Activated T-cell treated with anti-CD3 and anti-CD28 coated beads, Interleukin-2, amount 50 U/mL, for 4 hours (primary cell): ENCODE results near the gene GHRL. TPM values are rescaled to one million over a fixed set of nuclear protein-coding genes. Genes with fewer than 3 reads are reported as not detected.

ENCODE experiments used
- ATAC-seq, 2 donors: fragments of 200-7000 bp; cut with Tn5 transposase; one replicate each; pipeline ENCODE4 v1.10.0; 2021
- DNase-seq: peaks from one replicate; pipeline ENCODE4 v3.0.0-alpha.2; 2020
- H3K27me3 Mint-ChIP-seq: one replicate; pipeline ENCODE4 v1.8.0; 2021; ENCODE audit warnings: low read depth, mixed read lengths
- H3K36me3 Mint-ChIP-seq: one replicate; pipeline ENCODE4 v1.8.0; 2022; ENCODE audit warnings: mixed read lengths; ENCODE audit not compliant: insufficient read depth
- H3K4me1 Mint-ChIP-seq: one replicate; pipeline ENCODE4 v1.8.0; 2021; ENCODE audit warnings: low read depth, mixed read lengths
- H3K4me3 Mint-ChIP-seq: one replicate; pipeline ENCODE4 v1.8.0; 2021; ENCODE audit warnings: mild to moderate bottlenecking, moderate library complexity, mixed read lengths
- H3K9me3 Mint-ChIP-seq: one replicate; pipeline ENCODE4 v1.8.0; 2021; ENCODE audit warnings: mixed read lengths
- total RNA-seq, 3 donors: library from RNA; stranded (reverse); gene quantifications; one replicate each; pipeline ENCODE4 v1.2.1, GENCODE V29; 2021

GHRL gene
- total RNA-seq, 3 donors from 2014 or later, result 0.45 to 0.96 (median 0.63) TPM

DNA sequence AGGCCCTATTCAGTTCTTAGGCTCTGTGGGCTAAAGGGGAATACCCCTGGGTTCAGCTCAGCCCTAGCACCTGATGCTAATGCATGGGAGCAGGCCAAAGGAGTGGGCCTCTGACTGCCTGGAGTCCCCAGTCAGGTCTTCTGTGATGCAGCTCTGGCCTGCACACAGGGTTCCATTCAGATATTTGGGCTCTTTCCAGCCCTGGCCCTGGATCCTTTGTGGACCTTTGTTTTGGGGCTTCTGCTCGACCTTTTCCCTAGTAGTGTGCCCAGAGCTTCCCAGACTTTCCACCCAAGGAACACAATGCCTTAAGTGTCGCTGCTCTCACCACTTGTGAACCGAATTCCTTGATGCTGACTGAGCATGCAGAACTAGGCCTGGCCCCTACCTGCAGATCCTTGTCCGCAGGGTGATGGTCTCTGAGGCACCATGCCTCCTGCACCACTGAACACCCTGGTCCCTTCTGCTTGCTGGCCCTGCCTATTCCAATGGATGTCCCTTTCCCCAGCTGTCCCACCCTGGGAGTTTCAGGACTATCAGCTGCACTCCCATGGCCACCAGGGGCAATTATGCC lies 23.1 kb upstream of the GHRL start:
- H3K4me3 Mint-ChIP-seq, result no peak overlapping the region
- H3K9me3 Mint-ChIP-seq, result no peaks in the 10 kb centered on the region
- H3K4me1 Mint-ChIP-seq, result peaks cover 18% of the 10 kb centered on the region
- H3K36me3 Mint-ChIP-seq, result peaks cover 32% of the 10 kb centered on the region
- no peak for DNase-seq
- no peak for ATAC-seq
- no peaks in the 10 kb centered on the region for H3K27me3 Mint-ChIP-seq

- ATAC-seq (no peak), DNase-seq (no peak)
- Mint-ChIP-seq H3K4me1 (peaks cover 18% of the 10 kb centered on the region), H3K9me3 (no peaks in the 10 kb centered on the region), H3K36me3 (peaks cover 38% of the 10 kb centered on the region), H3K27me3 (no peaks in the 10 kb centered on the region), H3K4me3 (no peak overlapping the region)
These were observed 22.4 kb upstream of the GHRL start for GRCh38 chr3:10315101-10315500.

GRCh38 chr3:10312861-10313260 lies 20.1 kb upstream of the GHRL start:
- ATAC-seq (no peak), DNase-seq (no peak)
- H3K36me3 Mint-ChIP-seq, result peaks cover 44% of the 10 kb centered on the region
- H3K27me3 Mint-ChIP-seq, result no peaks in the 10 kb centered on the region
- peaks cover 4% of the 10 kb centered on the region for H3K4me1 Mint-ChIP-seq
- no peaks in the 10 kb centered on the region for H3K9me3 Mint-ChIP-seq
- H3K4me3 Mint-ChIP-seq, result no peak overlapping the region

DNA sequence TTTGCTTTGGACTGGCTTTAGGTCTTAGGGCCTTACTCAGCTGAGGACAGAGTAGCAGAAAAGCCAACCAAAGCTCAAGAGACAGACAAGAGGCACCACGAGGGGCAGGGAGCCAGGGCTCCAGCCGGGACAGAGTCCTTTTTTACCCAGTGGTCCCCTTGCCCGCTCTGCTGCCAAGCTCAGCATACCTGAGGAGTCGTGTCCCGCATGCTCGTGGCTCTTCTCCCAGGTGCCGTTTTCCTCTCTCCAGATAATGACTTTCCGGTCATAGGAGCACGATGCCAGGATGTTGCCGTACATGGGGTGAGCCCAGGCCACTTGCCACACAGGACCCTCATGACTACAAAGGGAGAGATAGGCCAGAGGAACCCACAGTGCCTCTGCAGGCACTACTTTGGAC lies 19.6 kb upstream of the GHRL start:
- H3K27me3 Mint-ChIP-seq, result no peaks in the 10 kb centered on the region
- peaks cover 45% of the 10 kb centered on the region for H3K36me3 Mint-ChIP-seq
- peaks cover 4% of the 10 kb centered on the region for H3K4me1 Mint-ChIP-seq
- ATAC-seq, result no peak
- no peak overlapping the region for H3K4me3 Mint-ChIP-seq
- H3K9me3 Mint-ChIP-seq, result no peaks in the 10 kb centered on the region
- no peak for DNase-seq

DNA sequence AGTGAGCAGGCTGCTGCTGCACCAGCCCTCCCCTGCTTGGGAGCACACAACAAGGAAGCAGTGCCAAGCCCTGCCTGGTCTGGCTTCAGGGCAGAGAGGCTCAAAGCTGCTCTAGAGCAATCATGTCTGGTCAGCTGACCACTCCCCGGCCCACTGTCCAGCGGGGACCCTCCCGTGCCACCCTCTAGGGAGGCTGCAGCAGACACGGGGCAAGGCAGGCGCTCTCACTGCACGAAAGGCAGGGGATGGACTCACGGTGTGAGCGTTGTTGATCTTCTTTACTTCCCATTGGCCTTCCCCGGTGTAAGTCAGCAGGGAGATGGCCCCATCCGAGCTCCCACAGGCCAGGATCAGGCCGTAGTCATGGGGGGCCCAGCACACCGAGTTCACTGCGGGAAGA lies 19.0 kb upstream of the GHRL start:
- Mint-ChIP-seq H3K36me3 (peaks cover 48% of the 10 kb centered on the region), H3K4me3 (no peak overlapping the region)
- no peak for DNase-seq

GRCh38 chr3:10310578-10310977 lies 17.8 kb upstream of the GHRL start:
- DNase-seq (no peak), ATAC-seq (peak in 1 of 2 donors; percentile 50)
- Mint-ChIP-seq H3K36me3 (peaks cover 51% of the 10 kb centered on the region), H3K27me3 (no peaks in the 10 kb centered on the region), H3K4me3 (no peak overlapping the region), H3K9me3 (no peaks in the 10 kb centered on the region), H3K4me1 (peaks cover 2% of the 10 kb centered on the region)

More for the DNA sequence above, 19.0 kb upstream of the GHRL start:
- peaks cover 2% of the 10 kb centered on the region for H3K4me1 Mint-ChIP-seq
- H3K9me3 Mint-ChIP-seq, result no peaks in the 10 kb centered on the region
- H3K27me3 Mint-ChIP-seq, result no peaks in the 10 kb centered on the region
- ATAC-seq, result no peak

DNA sequence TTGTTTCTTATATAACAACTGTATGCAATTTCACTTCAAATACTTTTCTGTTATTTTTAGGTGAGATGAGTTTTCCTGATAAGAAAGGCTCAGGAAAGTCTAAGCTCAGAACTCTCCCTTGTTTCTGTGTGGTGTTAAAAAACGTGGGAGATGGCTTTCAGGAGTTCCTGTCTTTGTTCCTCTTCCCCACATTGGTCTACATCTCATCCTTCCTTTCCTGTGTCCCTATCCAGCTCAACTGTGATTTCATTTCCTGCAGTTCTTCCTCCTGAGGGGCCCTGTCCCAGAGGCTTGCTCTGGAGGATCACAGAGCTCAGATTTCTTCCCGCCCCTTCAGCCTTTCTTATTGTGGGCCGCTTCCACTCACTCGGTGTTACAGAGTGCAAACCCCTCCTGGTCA lies 17.0 kb upstream of the GHRL start:
- no peak for DNase-seq

GRCh38 chr3:10308678-10309077 lies 15.9 kb upstream of the GHRL start:
- DNase-seq, result no peak
- H3K9me3 Mint-ChIP-seq, result no peaks in the 10 kb centered on the region
- no peaks in the 10 kb centered on the region for H3K27me3 Mint-ChIP-seq
- H3K4me1 Mint-ChIP-seq, result no peaks in the 10 kb centered on the region
- H3K4me3 Mint-ChIP-seq, result no peak overlapping the region
- no peak for ATAC-seq
- peaks cover 51% of the 10 kb centered on the region for H3K36me3 Mint-ChIP-seq

More for the DNA sequence above, 17.0 kb upstream of the GHRL start:
- Mint-ChIP-seq H3K9me3 (no peaks in the 10 kb centered on the region), H3K4me3 (no peak overlapping the region), H3K36me3 (peaks cover 55% of the 10 kb centered on the region), H3K4me1 (peaks cover 2% of the 10 kb centered on the region), H3K27me3 (no peaks in the 10 kb centered on the region)
- ATAC-seq, result no peak

DNA sequence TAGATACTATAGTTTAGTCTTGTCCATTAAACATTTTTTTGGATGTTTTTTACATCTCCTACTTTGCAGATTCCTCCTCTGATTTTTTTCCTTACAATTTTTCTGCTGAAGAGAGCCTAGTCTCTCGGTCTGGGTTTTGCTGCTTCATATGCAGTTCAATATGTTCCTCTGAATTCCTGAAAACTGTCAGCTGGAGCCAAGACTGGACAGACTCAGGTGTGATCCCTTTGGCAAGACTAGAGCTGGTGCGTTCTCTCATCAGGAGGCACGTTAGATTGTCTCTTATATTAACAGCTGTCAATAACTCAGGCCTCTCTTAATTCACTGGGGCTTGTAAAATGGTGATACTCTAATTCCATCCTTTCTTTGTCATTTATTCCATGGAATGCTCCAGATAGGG lies 13.4 kb upstream of the GHRL start:
- no peaks in the 10 kb centered on the region for H3K4me1 Mint-ChIP-seq
- no peaks in the 10 kb centered on the region for H3K27me3 Mint-ChIP-seq
- no peaks in the 10 kb centered on the region for H3K9me3 Mint-ChIP-seq
- H3K4me3 Mint-ChIP-seq, result no peak overlapping the region
- no peak for ATAC-seq
- DNase-seq, result no peak
- H3K36me3 Mint-ChIP-seq, result peaks cover 49% of the 10 kb centered on the region

DNA sequence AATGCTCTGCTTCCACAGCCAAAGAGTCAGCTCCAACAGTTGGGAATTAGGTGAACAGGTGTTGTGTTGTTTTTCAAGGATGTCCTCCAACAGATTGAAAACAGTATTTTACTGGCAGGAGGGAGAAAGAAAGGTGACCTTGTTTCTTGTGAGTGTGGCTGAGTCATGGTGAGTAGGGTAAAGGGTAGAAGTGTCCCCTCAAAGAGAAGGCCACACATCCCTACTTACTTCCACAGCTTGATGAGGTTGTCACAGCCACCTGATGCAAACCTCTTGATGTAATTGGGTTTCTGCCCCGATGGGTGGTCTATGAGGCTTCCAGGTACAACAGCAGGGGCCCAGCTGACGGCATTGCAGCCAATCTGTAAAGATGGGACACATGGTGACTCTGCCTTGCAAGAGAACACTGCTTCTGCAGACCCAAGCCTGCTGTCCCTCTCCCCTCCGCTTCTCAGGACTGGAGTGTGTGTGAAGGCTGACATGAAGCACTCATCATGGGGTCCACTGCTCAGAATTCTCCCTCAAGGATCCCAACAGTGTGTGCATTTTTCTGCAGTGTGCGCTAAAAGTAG lies 12.7 kb upstream of the GHRL start:
- no peaks in the 10 kb centered on the region for H3K9me3 Mint-ChIP-seq
- ATAC-seq, result no peak
- H3K4me3 Mint-ChIP-seq, result no peak overlapping the region
- peaks cover 49% of the 10 kb centered on the region for H3K36me3 Mint-ChIP-seq
- no peaks in the 10 kb centered on the region for H3K27me3 Mint-ChIP-seq
- DNase-seq, result no peak
- no peaks in the 10 kb centered on the region for H3K4me1 Mint-ChIP-seq

DNA sequence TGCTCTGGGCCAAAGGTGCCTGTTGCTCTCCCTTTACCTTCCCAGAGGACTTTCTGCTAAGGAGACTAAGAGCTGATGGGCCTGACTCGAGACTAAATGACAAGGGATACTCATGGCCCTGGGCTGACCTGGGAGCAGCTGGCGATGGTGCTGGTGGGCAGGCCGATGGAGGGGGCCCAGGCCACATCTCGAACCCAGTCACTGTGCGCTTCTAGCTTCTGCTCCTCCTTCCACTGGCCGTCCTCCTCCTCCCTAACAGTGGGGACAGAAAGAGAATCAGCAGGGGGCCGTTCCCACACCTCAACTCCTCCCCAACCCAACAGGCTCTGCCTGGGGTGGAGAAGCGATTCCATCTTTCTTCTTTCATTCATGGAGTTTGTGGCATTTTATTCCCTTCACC lies 12.2 kb upstream of the GHRL start:
- ATAC-seq (no peak), DNase-seq (no peak)
- Mint-ChIP-seq H3K36me3 (peaks cover 47% of the 10 kb centered on the region), H3K9me3 (no peaks in the 10 kb centered on the region), H3K27me3 (no peaks in the 10 kb centered on the region), H3K4me1 (peaks cover under 1% of the 10 kb centered on the region), H3K4me3 (no peak overlapping the region)

DNA sequence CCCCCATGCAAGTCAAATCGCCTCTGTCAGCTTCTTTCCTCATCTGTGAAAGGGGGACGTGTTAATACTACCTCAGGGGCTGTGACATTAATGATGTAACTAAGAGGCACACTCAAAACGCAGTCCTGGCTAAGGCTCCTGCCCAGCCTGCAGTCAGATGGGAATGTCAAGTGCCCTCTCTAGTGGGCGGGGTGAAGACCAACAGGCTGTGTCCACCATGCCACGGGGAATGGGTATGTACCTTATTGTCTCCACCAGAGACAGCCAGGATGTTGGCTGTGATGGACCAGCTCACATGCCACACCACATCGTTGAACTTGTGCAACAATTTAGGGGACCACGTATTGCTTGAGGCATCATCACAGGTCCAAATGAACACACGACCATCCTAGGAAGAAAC lies 11.0 kb upstream of the GHRL start:
- H3K4me1 Mint-ChIP-seq, result peaks cover 11% of the 10 kb centered on the region
- no peaks in the 10 kb centered on the region for H3K9me3 Mint-ChIP-seq
- no peak overlapping the region for H3K4me3 Mint-ChIP-seq
- peaks cover 48% of the 10 kb centered on the region for H3K36me3 Mint-ChIP-seq
- H3K27me3 Mint-ChIP-seq, result no peaks in the 10 kb centered on the region
- DNase-seq (no peak), ATAC-seq (no peak)

DNA sequence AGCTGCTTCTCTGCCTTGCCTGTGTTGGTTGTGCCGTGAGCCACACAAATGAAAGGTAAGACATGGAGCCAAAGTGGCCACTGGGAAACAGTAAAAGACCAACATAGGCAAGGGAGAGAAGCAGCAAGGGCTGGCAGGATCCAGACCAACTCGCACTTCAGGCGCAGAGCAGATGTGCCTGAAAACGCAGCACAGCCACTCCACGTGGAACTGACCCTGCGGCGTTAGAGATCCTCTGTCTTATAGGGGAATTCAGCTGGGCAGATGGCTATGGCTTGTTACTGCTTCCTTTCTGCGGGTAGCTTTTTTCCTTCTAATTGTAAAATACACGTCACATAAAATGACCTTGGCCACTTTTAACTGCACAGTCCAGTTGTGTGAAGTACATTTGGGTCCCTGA lies 10.4 kb upstream of the GHRL start:
- Mint-ChIP-seq H3K36me3 (peaks cover 45% of the 10 kb centered on the region), H3K9me3 (no peaks in the 10 kb centered on the region), H3K4me3 (no peak overlapping the region)

GRCh38 chr3:10300087-10300486 lies 7.3 kb upstream of the GHRL start:
- Mint-ChIP-seq H3K27me3 (no peaks in the 10 kb centered on the region), H3K9me3 (no peaks in the 10 kb centered on the region), H3K4me1 (peaks cover 11% of the 10 kb centered on the region), H3K36me3 (peaks cover 34% of the 10 kb centered on the region), H3K4me3 (no peak overlapping the region)
- DNase-seq, result no peak
- ATAC-seq, result no peak

More for the DNA sequence above, 10.4 kb upstream of the GHRL start:
- ATAC-seq (no peak), DNase-seq (no peak)
- H3K27me3 Mint-ChIP-seq, result no peaks in the 10 kb centered on the region
- H3K4me1 Mint-ChIP-seq, result peaks cover 11% of the 10 kb centered on the region

GRCh38 chr3:10299679-10300078 lies 6.9 kb upstream of the GHRL start:
- DNase-seq, result no peak
- Mint-ChIP-seq H3K36me3 (peaks cover 34% of the 10 kb centered on the region), H3K4me3 (no peak overlapping the region), H3K9me3 (no peaks in the 10 kb centered on the region), H3K4me1 (peaks cover 13% of the 10 kb centered on the region), H3K27me3 (no peaks in the 10 kb centered on the region)
- ATAC-seq, result peak in 1 of 2 donors; percentile 28
